C4-2B (cell line): ENCODE measurements around the gene CYTIP.

Experiments
- ZFX ChIP-seq: fragments of 450-650 bp; IDR thresholded peaks from 2 replicates; pipeline ENCODE4 v1.6.1; 2017
- TF ChIP-seq, protein P1 (sequence below): fragments of 450-650 bp; conservative IDR thresholded peaks from 2 replicates; pipeline ENCODE4 v1.5.1; 2017; ENCODE audit warnings: mild to moderate bottlenecking

DNA sequence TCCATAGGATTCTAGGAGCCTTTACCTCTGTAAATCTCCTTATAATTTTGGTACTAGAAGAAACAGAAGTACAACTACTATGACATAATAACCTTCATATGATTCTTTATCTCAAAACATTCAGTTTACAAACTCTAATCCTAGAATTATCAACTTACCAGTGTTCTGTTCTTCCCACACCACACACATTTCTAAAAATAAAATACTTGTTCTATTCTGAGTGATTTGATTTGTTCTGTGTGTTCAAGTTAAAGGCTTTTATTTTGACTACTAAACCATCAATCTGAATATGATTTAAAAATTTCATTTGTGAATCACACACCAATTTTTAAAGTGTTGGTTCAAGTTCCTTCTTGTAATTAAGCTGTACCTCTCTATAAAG, 16.0 kb downstream of the CYTIP start:
- TF ChIP-seq, protein P1, sequence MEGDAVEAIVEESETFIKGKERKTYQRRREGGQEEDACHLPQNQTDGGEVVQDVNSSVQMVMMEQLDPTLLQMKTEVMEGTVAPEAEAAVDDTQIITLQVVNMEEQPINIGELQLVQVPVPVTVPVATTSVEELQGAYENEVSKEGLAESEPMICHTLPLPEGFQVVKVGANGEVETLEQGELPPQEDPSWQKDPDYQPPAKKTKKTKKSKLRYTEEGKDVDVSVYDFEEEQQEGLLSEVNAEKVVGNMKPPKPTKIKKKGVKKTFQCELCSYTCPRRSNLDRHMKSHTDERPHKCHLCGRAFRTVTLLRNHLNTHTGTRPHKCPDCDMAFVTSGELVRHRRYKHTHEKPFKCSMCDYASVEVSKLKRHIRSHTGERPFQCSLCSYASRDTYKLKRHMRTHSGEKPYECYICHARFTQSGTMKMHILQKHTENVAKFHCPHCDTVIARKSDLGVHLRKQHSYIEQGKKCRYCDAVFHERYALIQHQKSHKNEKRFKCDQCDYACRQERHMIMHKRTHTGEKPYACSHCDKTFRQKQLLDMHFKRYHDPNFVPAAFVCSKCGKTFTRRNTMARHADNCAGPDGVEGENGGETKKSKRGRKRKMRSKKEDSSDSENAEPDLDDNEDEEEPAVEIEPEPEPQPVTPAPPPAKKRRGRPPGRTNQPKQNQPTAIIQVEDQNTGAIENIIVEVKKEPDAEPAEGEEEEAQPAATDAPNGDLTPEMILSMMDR = no peak
- no peak for TF ChIP-seq ZFX
